ENCODE measurements around the gene UPF2. TPM values are rescaled to one million over a fixed set of nuclear protein-coding genes. Genes with fewer than 3 reads are reported as not detected.
A peak's percentile ranks its signal among the peaks of the same experiment; 100 is the strongest.
"Not testable (repeated sequence)": the region's sequence is repeated elsewhere in the genome, so short reads cannot be mapped to it uniquely, and the experiment has no call there.

The UPF2 gene
- 13.0 TPM for total RNA-seq

- Histone ChIP-seq H3K9me3 (ENCODE audit: control insufficient read depth in 3 of 3, low read length in 3 of 3) (no peaks in the 10 kb centered on the region), H3K4me1 (ENCODE audit: control insufficient read depth in 3 of 3, insufficient read depth in 3 of 3, low read length in 3 of 3) (peaks cover 8 to 19% (median 16%) of the 10 kb centered on the region in 3 donors), H3K36me3 (ENCODE audit: control insufficient read depth in 3 of 3, insufficient read depth in 3 of 3, low read length in 3 of 3) (no peaks in the 10 kb centered on the region), H3K27ac (ENCODE audit: low read depth, low read length) (peak within 1 kb of the TSS; percentile 99), H3K27me3 (ENCODE audit: control insufficient read depth in 3 of 3, insufficient read depth in 3 of 3, low read length in 3 of 3) (peaks cover 0 to 2% (median 0%) of the 10 kb centered on the region in 3 donors), H3K4me3 (ENCODE audit: low read length in 3 of 3) (peak within 1 kb of the TSS; percentile 91 to 94 (median 93)), H3K9ac (ENCODE audit: low read depth in 1 of 3, low read length in 3 of 3) (peak within 1 kb of the TSS; percentile 96 to 98 (median 97))
Observed at GRCh38 chr10:12042797-12043651, at the start of gene UPF2. Gene UPF2 (minus strand): TSS chr10:12042809. CDS start chr10:12035423, 7,386 bp downstream.

GRCh38 chr10:12091421-12091820 lies 48.8 kb upstream of the UPF2 start:
- Histone ChIP-seq H3K9me3 (ENCODE audit: control insufficient read depth in 3 of 3, low read length in 3 of 3) (no peaks in the 10 kb centered on the region), H3K36me3 (ENCODE audit: control insufficient read depth in 3 of 3, insufficient read depth in 3 of 3, low read length in 3 of 3) (peaks cover 25 to 55% (median 48%) of the 10 kb centered on the region in 3 donors), H3K4me3 (ENCODE audit: low read length in 3 of 3) (no peak overlapping the region), H3K27ac (ENCODE audit: low read depth, low read length) (no peak overlapping the region), H3K27me3 (ENCODE audit: control insufficient read depth in 3 of 3, insufficient read depth in 3 of 3, low read length in 3 of 3) (no peaks in the 10 kb centered on the region), H3K9ac (ENCODE audit: low read depth in 1 of 3, low read length in 3 of 3) (no peak overlapping the region), H3K4me1 (ENCODE audit: control insufficient read depth in 3 of 3, insufficient read depth in 3 of 3, low read length in 3 of 3) (no peaks in the 10 kb centered on the region)

DNA sequence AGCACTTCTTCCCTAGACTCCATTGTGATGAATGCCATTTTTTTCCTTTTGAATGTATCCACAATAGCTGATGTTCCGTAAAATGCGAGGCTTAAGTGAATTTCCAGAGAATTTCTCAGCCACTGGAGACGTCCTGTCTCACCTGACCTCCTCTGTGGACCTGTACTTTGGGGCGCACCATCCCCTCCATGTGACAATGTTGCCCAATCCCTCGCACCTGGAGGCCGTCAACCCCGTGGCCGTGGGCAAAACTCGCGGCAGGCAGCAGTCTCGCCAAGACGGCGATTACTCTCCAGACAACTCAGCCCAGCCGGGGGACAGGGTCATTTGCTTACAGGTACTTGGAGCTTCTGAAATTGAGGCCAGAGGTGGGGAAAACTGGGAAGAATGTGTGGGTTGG lies 46.3 kb upstream of the UPF2 start:
- Histone ChIP-seq H3K9ac (ENCODE audit: low read depth in 1 of 3, low read length in 3 of 3) (no peak overlapping the region), H3K36me3 (ENCODE audit: control insufficient read depth in 3 of 3, insufficient read depth in 3 of 3, low read length in 3 of 3) (peaks cover 33 to 55% (median 49%) of the 10 kb centered on the region in 3 donors), H3K4me3 (ENCODE audit: low read length in 3 of 3) (no peak overlapping the region), H3K9me3 (ENCODE audit: control insufficient read depth in 3 of 3, low read length in 3 of 3) (no peaks in the 10 kb centered on the region), H3K4me1 (ENCODE audit: control insufficient read depth in 3 of 3, insufficient read depth in 3 of 3, low read length in 3 of 3) (no peaks in the 10 kb centered on the region), H3K27ac (ENCODE audit: low read depth, low read length) (no peak overlapping the region), H3K27me3 (ENCODE audit: control insufficient read depth in 3 of 3, insufficient read depth in 3 of 3, low read length in 3 of 3) (no peaks in the 10 kb centered on the region)

DNA sequence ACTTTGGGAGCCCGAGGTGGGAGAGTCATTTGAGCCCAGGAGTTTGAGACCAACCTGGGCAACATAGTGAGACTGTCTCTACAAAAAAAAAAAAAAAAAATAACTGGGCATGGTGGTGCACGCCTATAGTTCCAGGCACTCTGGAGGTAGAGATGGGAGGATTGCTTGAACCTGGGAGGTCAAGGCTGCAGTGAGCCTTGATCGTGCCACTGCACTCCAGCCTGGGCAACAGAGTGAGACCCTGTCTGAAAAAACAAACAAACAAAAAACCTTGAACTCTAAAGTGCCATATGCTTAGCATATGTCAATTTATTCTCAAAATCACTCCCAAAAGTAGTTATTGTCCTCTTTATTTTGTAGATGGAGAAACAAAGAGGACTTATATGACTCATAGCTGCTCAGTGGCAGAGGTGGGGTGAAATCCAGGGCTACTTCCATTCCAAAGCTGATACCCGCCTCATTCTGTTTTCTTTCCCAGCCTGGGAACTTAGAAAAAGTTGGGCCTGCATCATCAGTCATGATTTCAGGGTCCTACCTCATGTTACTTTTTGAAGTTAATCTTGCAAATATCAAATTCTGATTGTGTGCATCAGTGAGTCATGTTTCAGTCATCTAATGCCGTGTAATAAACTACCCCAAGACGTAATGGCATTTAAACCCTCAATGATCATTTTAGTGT lies 39.4 kb upstream of the UPF2 start:
- Histone ChIP-seq H3K4me1 (ENCODE audit: control insufficient read depth in 3 of 3, insufficient read depth in 3 of 3, low read length in 3 of 3) (peaks cover 0 to 2% (median 0%) of the 10 kb centered on the region in 3 donors), H3K4me3 (ENCODE audit: low read length in 3 of 3) (no peak overlapping the region), H3K9ac (ENCODE audit: low read depth in 1 of 3, low read length in 3 of 3) (no peak overlapping the region), H3K9me3 (ENCODE audit: control insufficient read depth in 3 of 3, low read length in 3 of 3) (no peaks in the 10 kb centered on the region), H3K27me3 (ENCODE audit: control insufficient read depth in 3 of 3, insufficient read depth in 3 of 3, low read length in 3 of 3) (no peaks in the 10 kb centered on the region), H3K27ac (ENCODE audit: low read depth, low read length) (no peak overlapping the region), H3K36me3 (ENCODE audit: control insufficient read depth in 3 of 3, insufficient read depth in 3 of 3, low read length in 3 of 3) (peaks cover 10 to 17% (median 15%) of the 10 kb centered on the region in 3 donors)

DNA sequence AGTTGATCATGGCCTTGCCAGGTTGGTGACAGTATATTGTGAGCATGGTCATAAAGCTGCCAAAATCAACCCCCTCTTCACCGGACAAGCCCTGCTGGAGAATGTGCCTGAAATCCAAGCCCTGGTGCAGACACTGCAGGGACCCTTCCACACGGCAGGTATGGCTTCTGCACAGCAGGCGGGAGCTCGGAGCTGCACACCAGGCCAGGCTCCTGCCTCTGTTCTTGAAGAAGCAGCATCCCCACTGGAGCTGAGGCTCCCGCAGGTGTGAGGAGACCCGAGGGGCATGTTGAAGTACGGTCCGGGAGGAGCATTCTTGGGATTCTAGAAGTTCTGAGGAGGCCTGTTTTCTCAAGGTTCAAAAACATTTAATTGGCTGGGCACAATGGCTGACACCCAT lies 38.9 kb upstream of the UPF2 start:
- no peak overlapping the region for H3K9ac ChIP-seq (ENCODE audit: low read depth in 1 of 3, low read length in 3 of 3)
- H3K4me1 ChIP-seq (ENCODE audit: control insufficient read depth in 3 of 3, insufficient read depth in 3 of 3, low read length in 3 of 3): peaks cover 0 to 2% (median 0%) of the 10 kb centered on the region in 3 donors
- H3K27me3 ChIP-seq (ENCODE audit: control insufficient read depth in 3 of 3, insufficient read depth in 3 of 3, low read length in 3 of 3): no peaks in the 10 kb centered on the region
- no peaks in the 10 kb centered on the region for H3K9me3 ChIP-seq (ENCODE audit: control insufficient read depth in 3 of 3, low read length in 3 of 3)
- no peak overlapping the region for H3K27ac ChIP-seq (ENCODE audit: low read depth, low read length)
- H3K4me3 ChIP-seq (ENCODE audit: low read length in 3 of 3): no peak overlapping the region
- peaks cover 10 to 12% (median 10%) of the 10 kb centered on the region in 3 donors for H3K36me3 ChIP-seq (ENCODE audit: control insufficient read depth in 3 of 3, insufficient read depth in 3 of 3, low read length in 3 of 3)

- H3K36me3 ChIP-seq (ENCODE audit: control insufficient read depth in 3 of 3, insufficient read depth in 3 of 3, low read length in 3 of 3): peaks cover 0 to 5% (median 4%) of the 10 kb centered on the region in 3 donors
- peaks cover 0 to 2% (median 0%) of the 10 kb centered on the region in 3 donors for H3K4me1 ChIP-seq (ENCODE audit: control insufficient read depth in 3 of 3, insufficient read depth in 3 of 3, low read length in 3 of 3)
- no peak overlapping the region for H3K9ac ChIP-seq (ENCODE audit: low read depth in 1 of 3, low read length in 3 of 3)
- no peaks in the 10 kb centered on the region for H3K9me3 ChIP-seq (ENCODE audit: control insufficient read depth in 3 of 3, low read length in 3 of 3)
- H3K27me3 ChIP-seq (ENCODE audit: control insufficient read depth in 3 of 3, insufficient read depth in 3 of 3, low read length in 3 of 3): no peaks in the 10 kb centered on the region
- H3K27ac ChIP-seq (ENCODE audit: low read depth, low read length): no peak overlapping the region
- H3K4me3 ChIP-seq (ENCODE audit: low read length in 3 of 3): no peak overlapping the region
Observed at GRCh38 chr10:12077580-12078180, 35.1 kb upstream of the UPF2 start.

DNA sequence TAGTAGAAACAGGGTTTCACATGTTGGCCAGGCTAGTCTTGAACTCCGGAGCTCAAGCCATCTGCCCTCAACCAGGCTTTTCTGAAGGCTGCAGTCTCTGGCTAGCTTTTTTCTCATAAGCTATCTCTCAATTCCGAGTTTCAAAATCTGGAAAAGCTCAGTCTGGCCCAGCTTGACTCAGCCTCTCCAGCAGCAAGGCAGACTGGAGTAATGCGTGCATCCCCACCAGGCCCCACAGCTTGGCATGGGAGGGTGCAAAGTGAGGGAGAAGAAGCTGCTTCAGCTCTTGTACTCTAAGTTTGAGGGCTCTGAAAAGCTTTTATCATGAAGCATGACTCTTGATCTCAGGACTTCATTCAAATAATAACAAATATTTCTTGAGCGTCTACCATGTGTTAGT lies 30.9 kb upstream of the UPF2 start:
- no peaks in the 10 kb centered on the region for H3K27me3 ChIP-seq (ENCODE audit: control insufficient read depth in 3 of 3, insufficient read depth in 3 of 3, low read length in 3 of 3)
- no peak overlapping the region for H3K9ac ChIP-seq (ENCODE audit: low read depth in 1 of 3, low read length in 3 of 3)
- no peaks in the 10 kb centered on the region for H3K9me3 ChIP-seq (ENCODE audit: control insufficient read depth in 3 of 3, low read length in 3 of 3)

DNA sequence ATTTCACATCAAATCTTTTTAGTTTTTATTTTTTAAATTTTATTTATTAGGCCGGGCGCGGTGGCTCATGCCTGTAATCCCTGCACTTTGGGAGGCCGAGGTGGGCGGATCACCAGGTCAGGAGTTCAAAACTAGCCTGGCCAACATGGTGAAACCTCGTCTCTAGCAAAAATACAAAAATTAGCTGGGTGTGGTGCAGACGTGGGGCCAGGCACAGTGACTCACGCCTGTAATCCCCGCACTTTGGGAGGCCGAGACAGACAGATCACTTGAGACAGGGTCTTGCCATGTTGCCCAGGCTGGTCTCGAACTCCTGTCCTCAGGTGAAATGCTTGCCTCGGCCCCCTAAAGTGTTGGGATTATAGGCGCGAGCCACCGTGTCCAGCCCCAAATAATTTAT lies 28.8 kb upstream of the UPF2 start:
- H3K27me3 ChIP-seq (ENCODE audit: control insufficient read depth in 3 of 3, insufficient read depth in 3 of 3, low read length in 3 of 3); H3K9me3 ChIP-seq (ENCODE audit: control insufficient read depth in 3 of 3, low read length in 3 of 3); H3K9ac ChIP-seq (ENCODE audit: low read depth in 1 of 3, low read length in 3 of 3); H3K27ac ChIP-seq (ENCODE audit: low read depth, low read length); H3K4me1 ChIP-seq (ENCODE audit: control insufficient read depth in 3 of 3, insufficient read depth in 3 of 3, low read length in 3 of 3); H3K4me3 ChIP-seq (ENCODE audit: low read length in 3 of 3); H3K36me3 ChIP-seq (ENCODE audit: control insufficient read depth in 3 of 3, insufficient read depth in 3 of 3, low read length in 3 of 3): not testable (repeated sequence)

More for the DNA sequence above, 30.9 kb upstream of the UPF2 start:
- Histone ChIP-seq H3K36me3 (ENCODE audit: control insufficient read depth in 3 of 3, insufficient read depth in 3 of 3, low read length in 3 of 3) (peaks cover 0 to 2% (median 0%) of the 10 kb centered on the region in 3 donors), H3K27ac (ENCODE audit: low read depth, low read length) (no peak overlapping the region), H3K4me3 (ENCODE audit: low read length in 3 of 3) (no peak overlapping the region), H3K4me1 (ENCODE audit: control insufficient read depth in 3 of 3, insufficient read depth in 3 of 3, low read length in 3 of 3) (peaks cover 5 to 7% (median 6%) of the 10 kb centered on the region in 3 donors)

GRCh38 chr10:12068449-12069269 lies 26.1 kb upstream of the UPF2 start, which contains the start of gene DHTKD1:
Gene DHTKD1 (plus strand): TSS chr10:12068954. CDS start chr10:12069034, 80 bp downstream.
- Histone ChIP-seq H3K27me3 (ENCODE audit: control insufficient read depth in 3 of 3, insufficient read depth in 3 of 3, low read length in 3 of 3) (no peaks in the 10 kb centered on the region), H3K9me3 (ENCODE audit: control insufficient read depth in 3 of 3, low read length in 3 of 3) (no peaks in the 10 kb centered on the region), H3K36me3 (ENCODE audit: control insufficient read depth in 3 of 3, insufficient read depth in 3 of 3, low read length in 3 of 3) (no peaks in the 10 kb centered on the region), H3K27ac (ENCODE audit: low read depth, low read length) (peak within 1 kb of the TSS; percentile 84), H3K9ac (ENCODE audit: low read depth in 1 of 3, low read length in 3 of 3) (peak within 1 kb of the TSS; percentile 86 to 94 (median 88)), H3K4me1 (ENCODE audit: control insufficient read depth in 3 of 3, insufficient read depth in 3 of 3, low read length in 3 of 3) (peaks cover 5 to 6% (median 5%) of the 10 kb centered on the region in 3 donors), H3K4me3 (ENCODE audit: low read length in 3 of 3) (peak within 1 kb of the TSS; percentile 80 to 92 (median 85))

Measured in skeletal muscle tissue (tissue), 4 donors.